ENCODE measurements around the gene SERINC5.

- TF ChIP-seq CTCF (IDR thresholded peaks at IDR 0.05; ENCODE audit: extremely low read depth in 1 of 2, insufficient read depth in 1 of 2, low read depth in 1 of 2, low read length in 2 of 2) (no peak), POLR2A (IDR thresholded peaks at IDR 0.05; ENCODE audit: low read depth, low read length) (no peak), EZH2 (IDR thresholded peaks at IDR 0.05; ENCODE audit: borderline replicate concordance, low read depth, low read length, severe bottlenecking) (no peak), MAX (IDR thresholded peaks at IDR 0.05; ENCODE audit: insufficient read depth, insufficient read length) (no peak)
Measured at GRCh38 chr5:80185095-80185494, 70.8 kb downstream of the SERINC5 start.

Measured in endothelial cell of umbilical vein (primary cell).